ENCODE results near the gene MT1M.

MT1M gene

GRCh38 chr16:56610609-56611111 lies 21.8 kb upstream of the MT1M start:
- Histone ChIP-seq H3F3A (ENCODE audit: insufficient read depth) (no peaks in the 10 kb centered on the region), H3K4me3 (ENCODE audit: insufficient read depth, low read length, poor library complexity, severe bottlenecking) (no peak overlapping the region), H3K27me3 (ENCODE audit: low read length) (no peaks in the 10 kb centered on the region), H3K27ac (ENCODE audit: low read depth, low read length) (no peak overlapping the region), H3K79me2 (ENCODE audit: insufficient read depth, low read length) (no peaks in the 10 kb centered on the region), H3K36me3 (ENCODE audit: low read length) (no peaks in the 10 kb centered on the region), H4K20me1 (ENCODE audit: low read depth, low read length) (no peaks in the 10 kb centered on the region), H3K9me2 (replicated peaks; ENCODE audit: insufficient read depth, low read length) (no peaks in the 10 kb centered on the region), H3K9ac (ENCODE audit: low read length) (no peak overlapping the region), H2AFZ (ENCODE audit: low read depth, low read length, severe bottlenecking) (no peak overlapping the region), H3K4me2 (ENCODE audit: low read depth, low read length, poor library complexity, severe bottlenecking) (no peak overlapping the region), H3K9me3 (ENCODE audit: insufficient read depth, low read length) (no peaks in the 10 kb centered on the region)
- TF ChIP-seq, protein P1, sequence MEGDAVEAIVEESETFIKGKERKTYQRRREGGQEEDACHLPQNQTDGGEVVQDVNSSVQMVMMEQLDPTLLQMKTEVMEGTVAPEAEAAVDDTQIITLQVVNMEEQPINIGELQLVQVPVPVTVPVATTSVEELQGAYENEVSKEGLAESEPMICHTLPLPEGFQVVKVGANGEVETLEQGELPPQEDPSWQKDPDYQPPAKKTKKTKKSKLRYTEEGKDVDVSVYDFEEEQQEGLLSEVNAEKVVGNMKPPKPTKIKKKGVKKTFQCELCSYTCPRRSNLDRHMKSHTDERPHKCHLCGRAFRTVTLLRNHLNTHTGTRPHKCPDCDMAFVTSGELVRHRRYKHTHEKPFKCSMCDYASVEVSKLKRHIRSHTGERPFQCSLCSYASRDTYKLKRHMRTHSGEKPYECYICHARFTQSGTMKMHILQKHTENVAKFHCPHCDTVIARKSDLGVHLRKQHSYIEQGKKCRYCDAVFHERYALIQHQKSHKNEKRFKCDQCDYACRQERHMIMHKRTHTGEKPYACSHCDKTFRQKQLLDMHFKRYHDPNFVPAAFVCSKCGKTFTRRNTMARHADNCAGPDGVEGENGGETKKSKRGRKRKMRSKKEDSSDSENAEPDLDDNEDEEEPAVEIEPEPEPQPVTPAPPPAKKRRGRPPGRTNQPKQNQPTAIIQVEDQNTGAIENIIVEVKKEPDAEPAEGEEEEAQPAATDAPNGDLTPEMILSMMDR (IDR thresholded peaks at IDR 0.05; ENCODE audit: insufficient read depth, low read length, poor library complexity, severe bottlenecking), result no peak

- no peaks in the 10 kb centered on the region for H4K20me1 ChIP-seq (ENCODE audit: low read depth, low read length)
- H3K9me3 ChIP-seq (ENCODE audit: insufficient read depth, low read length), result no peaks in the 10 kb centered on the region
- H3K27me3 ChIP-seq (ENCODE audit: low read length), result no peaks in the 10 kb centered on the region
- no peak overlapping the region for H2AFZ ChIP-seq (ENCODE audit: low read depth, low read length, severe bottlenecking)
- H3K27ac ChIP-seq (ENCODE audit: low read depth, low read length), result no peak overlapping the region
- no peaks in the 10 kb centered on the region for H3K36me3 ChIP-seq (ENCODE audit: low read length)
- no peaks in the 10 kb centered on the region for H3F3A ChIP-seq (ENCODE audit: insufficient read depth)
- H3K9me2 ChIP-seq (replicated peaks; ENCODE audit: insufficient read depth, low read length), result no peaks in the 10 kb centered on the region
- no peaks in the 10 kb centered on the region for H3K79me2 ChIP-seq (ENCODE audit: insufficient read depth, low read length)
- TF ChIP-seq, protein P1 (IDR thresholded peaks at IDR 0.05; ENCODE audit: insufficient read depth, low read length, poor library complexity, severe bottlenecking), result no peak
- no peak for TF ChIP-seq EZH2phosphoT487 (conservative IDR thresholded peaks at IDR 0.05; ENCODE audit: low read length)
- no peak overlapping the region for H3K4me3 ChIP-seq (ENCODE audit: insufficient read depth, low read length, poor library complexity, severe bottlenecking)
- H3K4me2 ChIP-seq (ENCODE audit: low read depth, low read length, poor library complexity, severe bottlenecking), result no peak overlapping the region
- H3K9ac ChIP-seq (ENCODE audit: low read length), result no peak overlapping the region
Measured at GRCh38 chr16:56611281-56611833, 21.1 kb upstream of the MT1M start.

DNA sequence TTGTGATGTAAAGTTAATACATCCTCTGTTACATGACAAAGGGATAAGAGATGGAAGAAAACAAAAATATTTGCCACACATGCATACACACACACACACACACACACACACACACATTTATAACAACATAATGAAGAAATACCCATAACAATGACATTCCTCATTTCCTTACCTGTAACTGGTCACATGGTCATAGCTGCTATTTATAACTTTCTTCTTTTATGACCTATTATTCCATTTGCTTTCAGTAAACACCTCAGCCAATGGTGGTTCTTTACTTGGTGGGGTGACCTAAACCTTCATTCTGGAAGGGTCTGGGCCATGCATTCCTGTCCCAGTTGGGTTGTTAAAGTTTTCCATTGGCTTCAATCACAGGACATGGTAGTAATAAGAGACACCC lies 18.8 kb upstream of the MT1M start:
- Histone ChIP-seq H3K9me2 (replicated peaks; ENCODE audit: insufficient read depth, low read length) (no peaks in the 10 kb centered on the region), H3K27ac (ENCODE audit: low read depth, low read length) (no peak overlapping the region), H3F3A (ENCODE audit: insufficient read depth) (no peaks in the 10 kb centered on the region)

More for the DNA sequence above, 18.8 kb upstream of the MT1M start:
- no peaks in the 10 kb centered on the region for H3K79me2 ChIP-seq (ENCODE audit: insufficient read depth, low read length)
- no peaks in the 10 kb centered on the region; the same call in 1 of the 2 replicates for H3K27me3 ChIP-seq (ENCODE audit: low read length)
- H4K20me1 ChIP-seq (ENCODE audit: low read depth, low read length), result no peaks in the 10 kb centered on the region
- TF ChIP-seq, protein P1 (IDR thresholded peaks at IDR 0.05; ENCODE audit: insufficient read depth, low read length, poor library complexity, severe bottlenecking), result no peak
- TF ChIP-seq EZH2phosphoT487 (conservative IDR thresholded peaks at IDR 0.05; ENCODE audit: low read length), result no peak
- H2AFZ ChIP-seq (ENCODE audit: low read depth, low read length, severe bottlenecking), result no peak overlapping the region
- H3K9ac ChIP-seq (ENCODE audit: low read length), result no peak overlapping the region
- no peaks in the 10 kb centered on the region for H3K9me3 ChIP-seq (ENCODE audit: insufficient read depth, low read length)
- H3K4me2 ChIP-seq (ENCODE audit: low read depth, low read length, poor library complexity, severe bottlenecking), result no peak overlapping the region
- no peak overlapping the region for H3K4me3 ChIP-seq (ENCODE audit: insufficient read depth, low read length, poor library complexity, severe bottlenecking)
- H3K36me3 ChIP-seq (ENCODE audit: low read length), result no peaks in the 10 kb centered on the region
